Activated CD4-positive, alpha-beta T cell treated with anti-CD3 and anti-CD28 coated beads, Interleukin-2, amount 10 ng/mL, durations not matched to agents 24 days and 14 days (primary cell): Measurements from ENCODE around the gene KDM4C. TPM values are rescaled to one million over a fixed set of nuclear protein-coding genes. Genes with fewer than 3 reads are reported as not detected.

Source experiments
- DNase-seq: peaks from one replicate; pipeline ENCODE4 v3.0.0; 2022
- H3K27ac Mint-ChIP-seq: one replicate; pipeline ENCODE4 v1.8.0; 2022; ENCODE audit warnings: mild to moderate bottlenecking, mixed read lengths
- H3K27me3 Mint-ChIP-seq: one replicate; pipeline ENCODE4 v1.8.0; 2022; ENCODE audit warnings: mixed read lengths
- H3K36me3 Mint-ChIP-seq: one replicate; pipeline ENCODE4 v1.8.0; 2022; ENCODE audit warnings: low read depth, mild to moderate bottlenecking, mixed read lengths
- H3K4me1 Mint-ChIP-seq: one replicate; pipeline ENCODE4 v1.8.0; 2021; ENCODE audit warnings: mixed read lengths
- H3K4me3 Mint-ChIP-seq: one replicate; pipeline ENCODE4 v1.8.0; 2022; ENCODE audit warnings: mild to moderate bottlenecking, moderate library complexity, mixed read lengths
- H3K9me3 Mint-ChIP-seq: one replicate; pipeline ENCODE4 v1.8.0; 2021; ENCODE audit warnings: mixed read lengths
- intact Hi-C: fragments of 100-400 bp; cut with micrococcal nuclease; formaldehyde crosslinking; loops from one replicate; pipeline ENCODE4 v1.15.1; 2023
- total RNA-seq: library from RNA; stranded (reverse); gene quantifications from 2 replicates; pipeline ENCODE4 v1.2.3, GENCODE V29; 2022

Gene KDM4C
- total RNA-seq, 1 donor from 2014 or later, result 39.8 TPM

GRCh38 chr9:7130266-7130820 lies 372.6 kb downstream of the KDM4C start:
- H3K4me3 Mint-ChIP-seq, result no peak overlapping the region
- H3K4me1 Mint-ChIP-seq, result peaks cover 8% of the 10 kb centered on the region
- H3K36me3 Mint-ChIP-seq, result peaks cover 53% of the 10 kb centered on the region
- peaks cover 5% of the 10 kb centered on the region for H3K9me3 Mint-ChIP-seq
- H3K27ac Mint-ChIP-seq, result no peak overlapping the region
- intact Hi-C loops, result no loop called here
- H3K27me3 Mint-ChIP-seq, result no peaks in the 10 kb centered on the region
- DNase-seq, result no peak

- Mint-ChIP-seq H3K27ac (no peak overlapping the region), H3K9me3 (no peaks in the 10 kb centered on the region), H3K4me3 (no peak overlapping the region), H3K4me1 (no peaks in the 10 kb centered on the region), H3K27me3 (no peaks in the 10 kb centered on the region), H3K36me3 (peaks cover 55% of the 10 kb centered on the region)
- DNase-seq, result no peak
- intact Hi-C loops, result no loop called here
Observed at GRCh38 chr9:7132605-7133004, 374.8 kb downstream of the KDM4C start.

- intact Hi-C loops, result no loop called here
- Mint-ChIP-seq H3K36me3 (peaks cover 42% of the 10 kb centered on the region), H3K27me3 (no peaks in the 10 kb centered on the region), H3K9me3 (no peaks in the 10 kb centered on the region), H3K27ac (no peak overlapping the region), H3K4me1 (no peaks in the 10 kb centered on the region), H3K4me3 (no peak overlapping the region)
- no peak for DNase-seq
Observed at GRCh38 chr9:7135735-7136134, 378.0 kb downstream of the KDM4C start.

GRCh38 chr9:7137040-7137439 lies 379.3 kb downstream of the KDM4C start:
- no peak for DNase-seq
- peaks cover 41% of the 10 kb centered on the region for H3K36me3 Mint-ChIP-seq
- intact Hi-C loops, result no loop called here
- no peaks in the 10 kb centered on the region for H3K9me3 Mint-ChIP-seq
- H3K27ac Mint-ChIP-seq, result no peak overlapping the region
- H3K4me1 Mint-ChIP-seq, result no peaks in the 10 kb centered on the region
- H3K27me3 Mint-ChIP-seq, result no peaks in the 10 kb centered on the region
- H3K4me3 Mint-ChIP-seq, result no peak overlapping the region

GRCh38 chr9:7137571-7137970 lies 379.8 kb downstream of the KDM4C start:
- H3K9me3 Mint-ChIP-seq, result no peaks in the 10 kb centered on the region
- H3K27ac Mint-ChIP-seq, result no peak overlapping the region
- DNase-seq, result no peak
- no peaks in the 10 kb centered on the region for H3K4me1 Mint-ChIP-seq
- H3K36me3 Mint-ChIP-seq, result peaks cover 41% of the 10 kb centered on the region
- no peak overlapping the region for H3K4me3 Mint-ChIP-seq
- H3K27me3 Mint-ChIP-seq, result no peaks in the 10 kb centered on the region
- intact Hi-C loops, result no loop called here

- Mint-ChIP-seq H3K27ac (no peak overlapping the region), H3K36me3 (peaks cover 40% of the 10 kb centered on the region), H3K4me3 (no peak overlapping the region), H3K9me3 (no peaks in the 10 kb centered on the region), H3K4me1 (no peaks in the 10 kb centered on the region), H3K27me3 (no peaks in the 10 kb centered on the region)
- DNase-seq, result no peak
- intact Hi-C loops, result no loop called here
Observed at GRCh38 chr9:7139886-7140285, 382.1 kb downstream of the KDM4C start.

- no peaks in the 10 kb centered on the region for H3K27me3 Mint-ChIP-seq
Observed at GRCh38 chr9:7140401-7140800, 382.6 kb downstream of the KDM4C start.

GRCh38 chr9:7143645-7144200 lies 385.9 kb downstream of the KDM4C start:
- H3K27me3 Mint-ChIP-seq, result no peaks in the 10 kb centered on the region
- no peaks in the 10 kb centered on the region for H3K4me1 Mint-ChIP-seq
- DNase-seq, result no peak
- no peak overlapping the region for H3K4me3 Mint-ChIP-seq
- H3K36me3 Mint-ChIP-seq, result peaks cover 32% of the 10 kb centered on the region
- H3K9me3 Mint-ChIP-seq, result no peaks in the 10 kb centered on the region
- intact Hi-C loops, result no loop called here
- H3K27ac Mint-ChIP-seq, result no peak overlapping the region

More at GRCh38 chr9:7140401-7140800, 382.6 kb downstream of the KDM4C start:
- no peak for DNase-seq
- Mint-ChIP-seq H3K36me3 (peaks cover 36% of the 10 kb centered on the region), H3K27ac (no peak overlapping the region), H3K4me3 (no peak overlapping the region), H3K9me3 (no peaks in the 10 kb centered on the region), H3K4me1 (no peaks in the 10 kb centered on the region)
- intact Hi-C loops, result no loop called here

- H3K27me3 Mint-ChIP-seq, result no peaks in the 10 kb centered on the region
Observed at GRCh38 chr9:7144265-7145046, 386.7 kb downstream of the KDM4C start.

GRCh38 chr9:7145361-7146069 lies 387.7 kb downstream of the KDM4C start:
- intact Hi-C loops, result no loop called here
- DNase-seq, result no peak
- H3K27me3 Mint-ChIP-seq, result no peaks in the 10 kb centered on the region
- H3K27ac Mint-ChIP-seq, result no peak overlapping the region
- no peak overlapping the region for H3K4me3 Mint-ChIP-seq
- H3K4me1 Mint-ChIP-seq, result peaks cover 13% of the 10 kb centered on the region
- no peaks in the 10 kb centered on the region for H3K9me3 Mint-ChIP-seq
- peaks cover 27% of the 10 kb centered on the region for H3K36me3 Mint-ChIP-seq

More at GRCh38 chr9:7144265-7145046, 386.7 kb downstream of the KDM4C start:
- peaks cover 3% of the 10 kb centered on the region for H3K4me1 Mint-ChIP-seq
- H3K9me3 Mint-ChIP-seq, result no peaks in the 10 kb centered on the region
- intact Hi-C loops, result no loop called here
- no peak overlapping the region for H3K27ac Mint-ChIP-seq
- DNase-seq, result no peak
- peaks cover 30% of the 10 kb centered on the region for H3K36me3 Mint-ChIP-seq
- no peak overlapping the region for H3K4me3 Mint-ChIP-seq

- Mint-ChIP-seq H3K27me3 (no peaks in the 10 kb centered on the region), H3K4me3 (no peak overlapping the region), H3K4me1 (peaks cover 19% of the 10 kb centered on the region), H3K9me3 (no peaks in the 10 kb centered on the region), H3K27ac (no peak overlapping the region), H3K36me3 (peaks cover 20% of the 10 kb centered on the region)
- intact Hi-C loops, result no loop called here
- DNase-seq, result no peak
Observed at GRCh38 chr9:7146582-7146981, 388.8 kb downstream of the KDM4C start.

GRCh38 chr9:7147121-7148090 lies 389.6 kb downstream of the KDM4C start:
- H3K9me3 Mint-ChIP-seq, result no peaks in the 10 kb centered on the region
- intact Hi-C loops, result no loop called here
- H3K4me3 Mint-ChIP-seq, result no peak overlapping the region
- H3K27ac Mint-ChIP-seq, result no peak overlapping the region
- peaks cover 17% of the 10 kb centered on the region for H3K36me3 Mint-ChIP-seq
- DNase-seq, result no peak
- no peaks in the 10 kb centered on the region for H3K27me3 Mint-ChIP-seq
- peaks cover 19% of the 10 kb centered on the region for H3K4me1 Mint-ChIP-seq

GRCh38 chr9:7148243-7148765 lies 390.5 kb downstream of the KDM4C start:
- no peaks in the 10 kb centered on the region for H3K9me3 Mint-ChIP-seq
- H3K36me3 Mint-ChIP-seq, result peaks cover 15% of the 10 kb centered on the region
- no peak overlapping the region for H3K27ac Mint-ChIP-seq
- H3K4me3 Mint-ChIP-seq, result no peak overlapping the region
- DNase-seq, result no peak
- intact Hi-C loops, result no loop called here
- no peaks in the 10 kb centered on the region for H3K27me3 Mint-ChIP-seq
- H3K4me1 Mint-ChIP-seq, result peaks cover 19% of the 10 kb centered on the region
